ENCODE measurements around the gene KLHL29. TPM values are rescaled to one million over a fixed set of nuclear protein-coding genes. Genes with fewer than 3 reads are reported as not detected.

KLHL29 gene
- total RNA-seq, 2 donors from 2014 or later, result 2.0 to 2.9 TPM

GRCh38 chr2:23625726-23626125, 240.7 kb downstream of the KLHL29 start:
- DNase-seq, result no peak
- Histone ChIP-seq H3K9ac (ENCODE audit: low read depth in 2 of 2, low read length in 2 of 2) (no peak overlapping the region), H3K9me3 (no peaks in the 10 kb centered on the region), H3K4me3 (no peak overlapping the region), H3K27me3 (no peaks in the 10 kb centered on the region), H3K27ac (no peak overlapping the region), H3K4me1 (no peaks in the 10 kb centered on the region), H3K36me3 (no peaks in the 10 kb centered on the region)
- no peak for TF ChIP-seq CTCF (IDR thresholded peaks at IDR 0.05)
- intact Hi-C loops (cut with DNase I), result no loop called here

GRCh38 chr2:23626701-23627230, 241.8 kb downstream of the KLHL29 start:
- no peak for DNase-seq
- intact Hi-C loops (cut with DNase I), result no loop called here
- no peaks in the 10 kb centered on the region for H3K9me3 ChIP-seq
- H3K9ac ChIP-seq (ENCODE audit: low read depth in 2 of 2, low read length in 2 of 2), result no peak overlapping the region
- H3K4me3 ChIP-seq, result no peak overlapping the region
- H3K27ac ChIP-seq, result no peak overlapping the region
- no peaks in the 10 kb centered on the region for H3K27me3 ChIP-seq
- H3K4me1 ChIP-seq, result no peaks in the 10 kb centered on the region
- no peaks in the 10 kb centered on the region for H3K36me3 ChIP-seq
- TF ChIP-seq CTCF (IDR thresholded peaks at IDR 0.05), result no peak

- Histone ChIP-seq H3K9ac (ENCODE audit: low read depth in 2 of 2, low read length in 2 of 2) (no peak overlapping the region), H3K4me3 (no peak overlapping the region), H3K9me3 (no peaks in the 10 kb centered on the region), H3K27ac (no peak overlapping the region), H3K36me3 (no peaks in the 10 kb centered on the region), H3K27me3 (no peaks in the 10 kb centered on the region), H3K4me1 (no peaks in the 10 kb centered on the region)
- no peak for TF ChIP-seq CTCF (IDR thresholded peaks at IDR 0.05)
- DNase-seq, result no peak
- intact Hi-C loops (cut with DNase I), result no loop called here
Observed at GRCh38 chr2:23627236-23628009, 242.4 kb downstream of the KLHL29 start.

GRCh38 chr2:23628926-23629771, 244.2 kb downstream of the KLHL29 start:
- Histone ChIP-seq H3K27me3 (no peaks in the 10 kb centered on the region), H3K9me3 (no peaks in the 10 kb centered on the region), H3K27ac (no peak overlapping the region), H3K9ac (ENCODE audit: low read depth in 2 of 2, low read length in 2 of 2) (no peak overlapping the region), H3K4me3 (no peak overlapping the region), H3K36me3 (no peaks in the 10 kb centered on the region), H3K4me1 (no peaks in the 10 kb centered on the region)
- TF ChIP-seq CTCF (IDR thresholded peaks at IDR 0.05), result no peak
- intact Hi-C loops (cut with DNase I), result no loop called here
- no peak for DNase-seq

- Histone ChIP-seq H3K27me3 (no peaks in the 10 kb centered on the region), H3K9me3 (no peaks in the 10 kb centered on the region), H3K4me3 (no peak overlapping the region), H3K4me1 (no peaks in the 10 kb centered on the region), H3K27ac (no peak overlapping the region), H3K36me3 (no peaks in the 10 kb centered on the region), H3K9ac (ENCODE audit: low read depth in 2 of 2, low read length in 2 of 2) (no peak overlapping the region)
- no peak for DNase-seq
- intact Hi-C loops (cut with DNase I), result no loop called here
- no peak for TF ChIP-seq CTCF (IDR thresholded peaks at IDR 0.05)
Observed at GRCh38 chr2:23629772-23630480, 244.9 kb downstream of the KLHL29 start.

All from colonic mucosa (tissue), 4 donors.